ENCODE data around the gene MYO1C.
A peak's percentile ranks its signal among the peaks of the same experiment; 100 is the strongest.

Gene MYO1C, protein sequence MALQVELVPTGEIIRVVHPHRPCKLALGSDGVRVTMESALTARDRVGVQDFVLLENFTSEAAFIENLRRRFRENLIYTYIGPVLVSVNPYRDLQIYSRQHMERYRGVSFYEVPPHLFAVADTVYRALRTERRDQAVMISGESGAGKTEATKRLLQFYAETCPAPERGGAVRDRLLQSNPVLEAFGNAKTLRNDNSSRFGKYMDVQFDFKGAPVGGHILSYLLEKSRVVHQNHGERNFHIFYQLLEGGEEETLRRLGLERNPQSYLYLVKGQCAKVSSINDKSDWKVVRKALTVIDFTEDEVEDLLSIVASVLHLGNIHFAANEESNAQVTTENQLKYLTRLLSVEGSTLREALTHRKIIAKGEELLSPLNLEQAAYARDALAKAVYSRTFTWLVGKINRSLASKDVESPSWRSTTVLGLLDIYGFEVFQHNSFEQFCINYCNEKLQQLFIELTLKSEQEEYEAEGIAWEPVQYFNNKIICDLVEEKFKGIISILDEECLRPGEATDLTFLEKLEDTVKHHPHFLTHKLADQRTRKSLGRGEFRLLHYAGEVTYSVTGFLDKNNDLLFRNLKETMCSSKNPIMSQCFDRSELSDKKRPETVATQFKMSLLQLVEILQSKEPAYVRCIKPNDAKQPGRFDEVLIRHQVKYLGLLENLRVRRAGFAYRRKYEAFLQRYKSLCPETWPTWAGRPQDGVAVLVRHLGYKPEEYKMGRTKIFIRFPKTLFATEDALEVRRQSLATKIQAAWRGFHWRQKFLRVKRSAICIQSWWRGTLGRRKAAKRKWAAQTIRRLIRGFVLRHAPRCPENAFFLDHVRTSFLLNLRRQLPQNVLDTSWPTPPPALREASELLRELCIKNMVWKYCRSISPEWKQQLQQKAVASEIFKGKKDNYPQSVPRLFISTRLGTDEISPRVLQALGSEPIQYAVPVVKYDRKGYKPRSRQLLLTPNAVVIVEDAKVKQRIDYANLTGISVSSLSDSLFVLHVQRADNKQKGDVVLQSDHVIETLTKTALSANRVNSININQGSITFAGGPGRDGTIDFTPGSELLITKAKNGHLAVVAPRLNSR

DNA sequence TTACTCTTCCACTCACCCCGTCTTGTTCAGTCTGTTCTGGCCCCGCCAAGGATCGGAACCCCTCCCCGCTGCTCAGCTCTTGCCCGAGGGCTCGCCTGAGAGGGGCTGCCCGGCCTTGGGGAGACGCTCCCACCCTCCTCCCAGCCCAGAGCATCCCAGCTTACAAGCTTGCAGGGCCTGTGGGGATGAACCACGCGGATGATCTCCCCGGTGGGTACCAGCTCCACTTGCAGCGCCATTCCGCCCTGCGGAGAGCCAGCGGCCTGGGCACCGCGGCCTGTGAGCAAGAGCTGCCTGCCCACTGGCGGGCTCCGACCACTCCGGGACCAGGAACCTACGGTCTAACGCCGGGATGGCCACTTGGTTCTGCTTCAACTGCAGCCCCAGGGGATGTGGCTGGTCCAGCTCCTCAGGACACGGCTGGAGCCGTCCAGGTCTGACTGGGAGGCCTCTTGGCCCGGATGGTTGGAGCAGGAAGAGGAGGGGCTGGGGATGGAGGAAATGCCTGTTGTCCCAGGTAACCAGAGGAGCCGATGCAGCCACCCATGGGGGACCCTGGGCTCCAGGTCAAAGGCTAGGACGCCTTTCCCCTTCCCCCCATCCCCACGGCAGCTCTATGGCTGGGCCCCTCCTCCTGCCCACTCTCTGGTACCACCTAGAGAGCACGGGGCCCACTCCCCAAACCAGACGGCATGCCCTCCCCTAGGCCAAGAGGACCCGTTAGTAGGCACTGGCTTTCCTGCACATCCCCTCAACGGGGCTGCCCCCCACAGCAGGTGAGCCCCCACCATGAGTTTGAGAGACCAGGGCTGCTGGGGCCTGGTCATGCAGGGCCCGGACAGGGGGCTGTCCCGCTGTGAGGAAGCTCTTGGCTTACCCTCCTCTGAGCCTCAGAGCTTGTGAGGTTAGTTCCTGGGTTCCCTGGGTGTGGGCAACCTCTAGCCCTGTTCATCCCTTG lies at the start of gene MYO1C:
TSS of gene MYO1C (minus strand) at position 438 of the 958 bp plus-strand sequence. CDS start at position 239, 199 bp downstream.
- Histone ChIP-seq H3F3A (ENCODE audit: insufficient read depth, low read length) (no peaks in the 10 kb centered on the region), H4K20me1 (ENCODE audit: insufficient read depth, low read length) (no peaks in the 10 kb centered on the region), H3K79me2 (ENCODE audit: insufficient read depth, low read length) (no peaks in the 10 kb centered on the region), H3K9me2 (ENCODE audit: low read depth, low read length) (no peaks in the 10 kb centered on the region), H3K27ac (ENCODE audit: low read depth, low read length, poor library complexity, severe bottlenecking) (no peak within 1 kb of the TSS), H3K36me3 (ENCODE audit: insufficient read depth, low read length) (peaks cover 9% of the 10 kb centered on the region; the same call in 1 of the 2 replicates), H3K9ac (ENCODE audit: low read length) (peak within 1 kb of the TSS; percentile 62; the same call in 1 of the 2 replicates), H2AFZ (ENCODE audit: low read length) (no peak within 1 kb of the TSS), H3K4me1 (ENCODE audit: insufficient read depth, low read length, severe bottlenecking) (peaks cover 32% of the 10 kb centered on the region), H3K27me3 (ENCODE audit: insufficient read depth, low read length) (no peaks in the 10 kb centered on the region), H3K4me3 (ENCODE audit: low read depth, low read length, poor library complexity, severe bottlenecking) (peak within 1 kb of the TSS; percentile 62), H3K9me3 (ENCODE audit: low read length) (no peaks in the 10 kb centered on the region), H3K4me2 (ENCODE audit: low read length) (peak within 1 kb of the TSS; percentile 90)
- TF ChIP-seq, protein P1, sequence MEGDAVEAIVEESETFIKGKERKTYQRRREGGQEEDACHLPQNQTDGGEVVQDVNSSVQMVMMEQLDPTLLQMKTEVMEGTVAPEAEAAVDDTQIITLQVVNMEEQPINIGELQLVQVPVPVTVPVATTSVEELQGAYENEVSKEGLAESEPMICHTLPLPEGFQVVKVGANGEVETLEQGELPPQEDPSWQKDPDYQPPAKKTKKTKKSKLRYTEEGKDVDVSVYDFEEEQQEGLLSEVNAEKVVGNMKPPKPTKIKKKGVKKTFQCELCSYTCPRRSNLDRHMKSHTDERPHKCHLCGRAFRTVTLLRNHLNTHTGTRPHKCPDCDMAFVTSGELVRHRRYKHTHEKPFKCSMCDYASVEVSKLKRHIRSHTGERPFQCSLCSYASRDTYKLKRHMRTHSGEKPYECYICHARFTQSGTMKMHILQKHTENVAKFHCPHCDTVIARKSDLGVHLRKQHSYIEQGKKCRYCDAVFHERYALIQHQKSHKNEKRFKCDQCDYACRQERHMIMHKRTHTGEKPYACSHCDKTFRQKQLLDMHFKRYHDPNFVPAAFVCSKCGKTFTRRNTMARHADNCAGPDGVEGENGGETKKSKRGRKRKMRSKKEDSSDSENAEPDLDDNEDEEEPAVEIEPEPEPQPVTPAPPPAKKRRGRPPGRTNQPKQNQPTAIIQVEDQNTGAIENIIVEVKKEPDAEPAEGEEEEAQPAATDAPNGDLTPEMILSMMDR (IDR thresholded peaks at IDR 0.05; ENCODE audit: low read length) = no peak
- no peak for TF ChIP-seq EZH2 (IDR thresholded peaks at IDR 0.05; ENCODE audit: borderline replicate concordance, low read length)

DNA sequence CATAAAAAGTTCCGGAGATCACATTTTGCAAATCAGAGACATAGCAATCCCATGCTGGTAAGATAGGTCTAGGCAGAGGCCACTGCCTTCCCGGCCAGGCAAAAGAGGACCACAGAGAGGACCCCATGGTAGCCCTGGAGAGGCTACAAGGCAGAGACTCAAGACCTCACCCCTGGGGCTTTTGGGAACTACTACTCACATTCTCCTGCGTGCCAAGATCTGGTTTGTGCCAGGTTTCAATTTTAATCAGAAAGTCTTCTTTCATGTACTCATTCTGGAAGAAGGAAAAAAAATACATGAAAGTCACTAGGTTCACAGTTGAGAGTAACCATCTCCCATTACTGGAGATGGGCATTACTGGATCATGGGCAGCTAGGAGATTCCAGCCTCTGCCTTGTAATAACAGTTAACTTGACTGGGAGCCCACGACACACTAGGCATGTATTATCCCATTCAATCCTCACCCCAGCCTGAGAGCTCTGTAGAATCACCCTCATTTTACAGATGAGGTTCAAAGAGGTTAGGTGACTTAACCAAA lies 49.0 kb upstream of the MYO1C start:
- Histone ChIP-seq H3F3A (ENCODE audit: insufficient read depth, low read length) (no peaks in the 10 kb centered on the region), H3K79me2 (ENCODE audit: insufficient read depth, low read length) (no peaks in the 10 kb centered on the region), H3K9me2 (ENCODE audit: low read depth, low read length) (no peaks in the 10 kb centered on the region), H4K20me1 (ENCODE audit: insufficient read depth, low read length) (no peaks in the 10 kb centered on the region), H3K9me3 (ENCODE audit: low read length) (no peaks in the 10 kb centered on the region), H3K27ac (ENCODE audit: low read depth, low read length, poor library complexity, severe bottlenecking) (no peak overlapping the region), H3K36me3 (ENCODE audit: insufficient read depth, low read length) (peaks cover 34% of the 10 kb centered on the region; the same call in 1 of the 2 replicates), H3K4me1 (ENCODE audit: insufficient read depth, low read length, severe bottlenecking) (no peaks in the 10 kb centered on the region), H3K4me2 (ENCODE audit: low read length) (no peak overlapping the region), H3K9ac (ENCODE audit: low read length) (no peak overlapping the region), H3K27me3 (ENCODE audit: insufficient read depth, low read length) (no peaks in the 10 kb centered on the region), H3K4me3 (ENCODE audit: low read depth, low read length, poor library complexity, severe bottlenecking) (no peak overlapping the region), H2AFZ (ENCODE audit: low read length) (no peak overlapping the region)
- TF ChIP-seq, protein P1 (IDR thresholded peaks at IDR 0.05; ENCODE audit: low read length) = no peak
- TF ChIP-seq EZH2 (IDR thresholded peaks at IDR 0.05; ENCODE audit: borderline replicate concordance, low read length) = no peak
